IMR-90 (cell line): ENCODE measurements around the gene IQGAP2.

Experiments used
- POLR2A ChIP-seq: IDR thresholded peaks from 2 replicates; pipeline ENCODE4 v1.6.1; 2012; ENCODE audit warnings: mild to moderate bottlenecking, low read depth, low read length
- SMC3 ChIP-seq: fragments of 150-350 bp; IDR thresholded peaks from 2 replicates; pipeline ENCODE4 v1.6.1; 2016; ENCODE audit warnings: low read depth, mild to moderate bottlenecking, antibody characterized with exemption, low read length, moderate library complexity
- TF ChIP-seq, protein P1 (sequence below): conservative IDR thresholded peaks from 2 replicates; pipeline ENCODE4 v1.5.1; 2012; ENCODE audit warnings: mild to moderate bottlenecking, low read depth, low read length, improper control_type of control experiment
- TF ChIP-seq, protein P2 (sequence below): fragments of 150-350 bp; IDR thresholded peaks from 2 replicates; pipeline ENCODE4 v1.6.1; 2017; ENCODE audit warnings: mild to moderate bottlenecking, antibody characterized with exemption, low read length, low read depth

DNA sequence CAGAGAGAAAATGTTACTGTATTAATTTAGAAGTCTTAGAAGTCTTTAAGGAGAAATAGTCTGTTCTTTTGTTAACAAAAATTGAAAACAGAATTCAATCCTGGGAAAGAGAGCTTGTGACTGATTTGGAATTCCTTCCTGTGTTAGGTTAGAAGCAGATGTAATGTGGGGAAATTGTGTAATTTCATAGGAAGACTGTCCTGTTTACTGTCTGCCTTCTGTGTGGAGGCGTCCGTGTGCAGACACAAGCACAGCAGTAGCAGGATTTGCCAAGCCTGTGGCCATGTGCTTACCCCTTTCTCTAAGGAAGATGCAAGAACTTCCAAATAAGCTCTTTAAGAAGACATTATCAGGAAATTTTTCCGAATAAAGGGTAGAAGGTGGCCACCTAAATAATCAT, 276.1 kb downstream of the IQGAP2 start:
- TF ChIP-seq, protein P1, sequence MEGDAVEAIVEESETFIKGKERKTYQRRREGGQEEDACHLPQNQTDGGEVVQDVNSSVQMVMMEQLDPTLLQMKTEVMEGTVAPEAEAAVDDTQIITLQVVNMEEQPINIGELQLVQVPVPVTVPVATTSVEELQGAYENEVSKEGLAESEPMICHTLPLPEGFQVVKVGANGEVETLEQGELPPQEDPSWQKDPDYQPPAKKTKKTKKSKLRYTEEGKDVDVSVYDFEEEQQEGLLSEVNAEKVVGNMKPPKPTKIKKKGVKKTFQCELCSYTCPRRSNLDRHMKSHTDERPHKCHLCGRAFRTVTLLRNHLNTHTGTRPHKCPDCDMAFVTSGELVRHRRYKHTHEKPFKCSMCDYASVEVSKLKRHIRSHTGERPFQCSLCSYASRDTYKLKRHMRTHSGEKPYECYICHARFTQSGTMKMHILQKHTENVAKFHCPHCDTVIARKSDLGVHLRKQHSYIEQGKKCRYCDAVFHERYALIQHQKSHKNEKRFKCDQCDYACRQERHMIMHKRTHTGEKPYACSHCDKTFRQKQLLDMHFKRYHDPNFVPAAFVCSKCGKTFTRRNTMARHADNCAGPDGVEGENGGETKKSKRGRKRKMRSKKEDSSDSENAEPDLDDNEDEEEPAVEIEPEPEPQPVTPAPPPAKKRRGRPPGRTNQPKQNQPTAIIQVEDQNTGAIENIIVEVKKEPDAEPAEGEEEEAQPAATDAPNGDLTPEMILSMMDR: no peak
- TF ChIP-seq POLR2A: no peak
- TF ChIP-seq, protein P2, sequence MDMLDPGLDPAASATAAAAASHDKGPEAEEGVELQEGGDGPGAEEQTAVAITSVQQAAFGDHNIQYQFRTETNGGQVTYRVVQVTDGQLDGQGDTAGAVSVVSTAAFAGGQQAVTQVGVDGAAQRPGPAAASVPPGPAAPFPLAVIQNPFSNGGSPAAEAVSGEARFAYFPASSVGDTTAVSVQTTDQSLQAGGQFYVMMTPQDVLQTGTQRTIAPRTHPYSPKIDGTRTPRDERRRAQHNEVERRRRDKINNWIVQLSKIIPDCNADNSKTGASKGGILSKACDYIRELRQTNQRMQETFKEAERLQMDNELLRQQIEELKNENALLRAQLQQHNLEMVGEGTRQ: no peak
- no peak for TF ChIP-seq SMC3
